HepG2 (cell line): ENCODE measurements around the gene ITCH. TPM values are rescaled to one million over a fixed set of nuclear protein-coding genes. Genes with fewer than 3 reads are reported as not detected.

Source experiments
- CCAR2 ChIP-seq: fragments of 200-400 bp; formaldehyde crosslinking; optimal IDR thresholded peaks from 2 replicates; pipeline ENCODE3; 2018; ENCODE audit warnings: low read depth, mild to moderate bottlenecking, low read length, moderate library complexity
- HMG20B ChIP-seq: conservative IDR thresholded peaks from 2 replicates; pipeline ENCODE4 v1.6.1; 2016; ENCODE audit warnings: missing genetic modification reagents, missing compliant biosample characterization
- KDM3A ChIP-seq: IDR thresholded peaks from 2 replicates; pipeline ENCODE4 v1.6.1; 2018; ENCODE audit warnings: low read depth, missing compliant biosample characterization
- KDM6A ChIP-seq: IDR thresholded peaks from 2 replicates; pipeline ENCODE4 v1.6.1; 2016; ENCODE audit warnings: low read depth
- RELA ChIP-seq: sonication (generic); formaldehyde crosslinking; IDR thresholded peaks from 2 replicates; pipeline ENCODE4 v1.4.0; 2020; ENCODE audit warnings: missing genetic modification reagents
- ZNF30 ChIP-seq: sonication (generic); formaldehyde crosslinking; IDR thresholded peaks from 2 replicates; pipeline ENCODE4 v1.5.0; 2020; ENCODE audit warnings: mild to moderate bottlenecking, missing genetic modification reagents
- ZNF639 ChIP-seq: conservative IDR thresholded peaks from 2 replicates; pipeline ENCODE4 v1.6.1; 2018; ENCODE audit warnings: missing genetic modification reagents
- ZNF761 ChIP-seq: sonication (generic); formaldehyde crosslinking; conservative IDR thresholded peaks from 2 replicates; pipeline ENCODE4 v1.4.0; 2020; ENCODE audit warnings: mild to moderate bottlenecking, missing genetic modification reagents
- ZNF782 ChIP-seq: sonication (generic); formaldehyde crosslinking; IDR thresholded peaks from 2 replicates; pipeline ENCODE4 v1.4.0; 2020; ENCODE audit warnings: missing genetic modification reagents, mild to moderate bottlenecking, borderline replicate concordance
- ZNF83 ChIP-seq: sonication (generic); formaldehyde crosslinking; IDR thresholded peaks from 2 replicates; pipeline ENCODE4 v1.4.0; 2020; ENCODE audit warnings: missing genetic modification reagents, mild to moderate bottlenecking, borderline replicate concordance
- polyA plus RNA-seq, 8 experiments: library from polyadenylated mRNA; depleted of rRNA in 3 of 8; stranded (reverse) in 7 of 8; unstranded in 1 of 8; fragments of >200 nt; fragmentation: Illumina TruSeq in 4 of 8; extraction: Trizol in 4 of 8; gene quantifications; 2 replicates each; pipeline versions ENCODE4 v1.2.1 to v1.2.3, GENCODE V29; 2011 to 2016; ENCODE audit warnings: low read depth in 4 of 8, missing spikeins in 1 of 8, mixed read lengths in 1 of 8; ENCODE audit not compliant: insufficient read depth in 1 of 8
- total RNA-seq, 5 experiments: library from RNA; depleted of rRNA; stranded (reverse); fragments of >200 nt; fragmentation: Illumina TruSeq; extraction: Trizol; gene quantifications; 2 replicates each; pipeline ENCODE4 v1.2.3, GENCODE V29; 2016; ENCODE audit warnings: low read depth in 1 of 5
- TF ChIP-seq, protein P1 (sequence below): sonication (generic); formaldehyde crosslinking; IDR thresholded peaks from 2 replicates; pipeline ENCODE4 v1.5.1; 2020; ENCODE audit warnings: mild to moderate bottlenecking, missing genetic modification reagents, moderate library complexity
- TF ChIP-seq, protein P2 (sequence below): sonication (generic); formaldehyde crosslinking; IDR thresholded peaks from 2 replicates; pipeline ENCODE4 v1.4.0; 2020; ENCODE audit warnings: mild to moderate bottlenecking, missing genetic modification reagents, borderline replicate concordance
- TF ChIP-seq, protein P3 (sequence below): sonication (generic); formaldehyde crosslinking; IDR thresholded peaks from 2 replicates; pipeline ENCODE4 v1.4.0; 2020; ENCODE audit warnings: low read depth, mild to moderate bottlenecking, missing genetic modification reagents
- TF ChIP-seq, protein P4 (sequence below): IDR thresholded peaks from 2 replicates; pipeline ENCODE4 v1.6.1; 2016; ENCODE audit warnings: missing compliant biosample characterization, missing genetic modification reagents, borderline replicate concordance
- TF ChIP-seq, protein P5 (sequence below), 2 experiments: sonication (generic) in 1 of 2; formaldehyde crosslinking in 1 of 2; IDR thresholded peaks; 2 replicates each; pipeline versions ENCODE4 v1.4.0 to v1.6.1; 2018 to 2020; ENCODE audit warnings: missing genetic modification reagents in 2 of 2, borderline replicate concordance in 1 of 2, low read depth in 1 of 2, mild to moderate bottlenecking in 1 of 2, missing biosample characterization in 1 of 2

ITCH gene
- total and polyA plus RNA-seq, 2 of the 13 experiments (the other 11 are each of a cell fraction or from before 2014, with no cell fraction given) = 20.5 to 112 TPM

DNA sequence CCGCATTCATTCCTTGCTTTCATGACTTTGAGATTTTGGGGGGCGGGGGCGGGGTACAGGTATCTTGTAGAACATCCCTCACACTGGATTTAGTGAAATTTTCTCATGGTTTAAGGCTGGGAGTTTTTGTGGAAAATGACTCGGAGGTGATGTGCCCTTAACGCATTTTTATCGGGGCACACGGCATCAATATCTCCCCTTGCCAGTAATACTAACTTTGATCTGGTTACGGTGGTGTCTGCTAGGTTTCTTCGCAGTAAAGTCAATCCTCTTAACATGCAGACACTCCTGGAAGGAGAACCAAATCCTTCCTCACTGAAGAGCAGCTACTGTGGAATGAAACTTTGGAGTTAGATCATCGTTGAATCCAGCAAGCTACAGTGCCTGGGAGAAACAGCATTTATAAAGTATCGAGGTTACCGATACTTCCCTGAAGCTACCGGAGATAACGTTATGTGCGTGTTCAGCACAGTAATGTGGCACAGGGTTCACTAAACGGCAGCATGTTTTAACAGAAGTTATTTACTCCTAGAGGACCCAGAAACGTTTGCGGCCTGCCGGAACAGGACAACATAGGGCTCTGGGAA, 151.9 kb downstream of the ITCH start (continued):
- 0 out of 2 replicates have a peak, but pooled peaks have one; percentile 22 for TF ChIP-seq HMG20B (CRISPR knock-in tag)
- TF ChIP-seq, protein P1, sequence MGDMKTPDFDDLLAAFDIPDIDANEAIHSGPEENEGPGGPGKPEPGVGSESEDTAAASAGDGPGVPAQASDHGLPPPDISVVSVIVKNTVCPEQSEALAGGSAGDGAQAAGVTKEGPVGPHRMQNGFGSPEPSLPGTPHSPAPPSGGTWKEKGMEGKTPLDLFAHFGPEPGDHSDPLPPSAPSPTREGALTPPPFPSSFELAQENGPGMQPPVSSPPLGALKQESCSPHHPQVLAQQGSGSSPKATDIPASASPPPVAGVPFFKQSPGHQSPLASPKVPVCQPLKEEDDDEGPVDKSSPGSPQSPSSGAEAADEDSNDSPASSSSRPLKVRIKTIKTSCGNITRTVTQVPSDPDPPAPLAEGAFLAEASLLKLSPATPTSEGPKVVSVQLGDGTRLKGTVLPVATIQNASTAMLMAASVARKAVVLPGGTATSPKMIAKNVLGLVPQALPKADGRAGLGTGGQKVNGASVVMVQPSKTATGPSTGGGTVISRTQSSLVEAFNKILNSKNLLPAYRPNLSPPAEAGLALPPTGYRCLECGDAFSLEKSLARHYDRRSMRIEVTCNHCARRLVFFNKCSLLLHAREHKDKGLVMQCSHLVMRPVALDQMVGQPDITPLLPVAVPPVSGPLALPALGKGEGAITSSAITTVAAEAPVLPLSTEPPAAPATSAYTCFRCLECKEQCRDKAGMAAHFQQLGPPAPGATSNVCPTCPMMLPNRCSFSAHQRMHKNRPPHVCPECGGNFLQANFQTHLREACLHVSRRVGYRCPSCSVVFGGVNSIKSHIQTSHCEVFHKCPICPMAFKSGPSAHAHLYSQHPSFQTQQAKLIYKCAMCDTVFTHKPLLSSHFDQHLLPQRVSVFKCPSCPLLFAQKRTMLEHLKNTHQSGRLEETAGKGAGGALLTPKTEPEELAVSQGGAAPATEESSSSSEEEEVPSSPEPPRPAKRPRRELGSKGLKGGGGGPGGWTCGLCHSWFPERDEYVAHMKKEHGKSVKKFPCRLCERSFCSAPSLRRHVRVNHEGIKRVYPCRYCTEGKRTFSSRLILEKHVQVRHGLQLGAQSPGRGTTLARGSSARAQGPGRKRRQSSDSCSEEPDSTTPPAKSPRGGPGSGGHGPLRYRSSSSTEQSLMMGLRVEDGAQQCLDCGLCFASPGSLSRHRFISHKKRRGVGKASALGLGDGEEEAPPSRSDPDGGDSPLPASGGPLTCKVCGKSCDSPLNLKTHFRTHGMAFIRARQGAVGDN (CRISPR knock-in tag) = no peak
- TF ChIP-seq, protein P2, sequence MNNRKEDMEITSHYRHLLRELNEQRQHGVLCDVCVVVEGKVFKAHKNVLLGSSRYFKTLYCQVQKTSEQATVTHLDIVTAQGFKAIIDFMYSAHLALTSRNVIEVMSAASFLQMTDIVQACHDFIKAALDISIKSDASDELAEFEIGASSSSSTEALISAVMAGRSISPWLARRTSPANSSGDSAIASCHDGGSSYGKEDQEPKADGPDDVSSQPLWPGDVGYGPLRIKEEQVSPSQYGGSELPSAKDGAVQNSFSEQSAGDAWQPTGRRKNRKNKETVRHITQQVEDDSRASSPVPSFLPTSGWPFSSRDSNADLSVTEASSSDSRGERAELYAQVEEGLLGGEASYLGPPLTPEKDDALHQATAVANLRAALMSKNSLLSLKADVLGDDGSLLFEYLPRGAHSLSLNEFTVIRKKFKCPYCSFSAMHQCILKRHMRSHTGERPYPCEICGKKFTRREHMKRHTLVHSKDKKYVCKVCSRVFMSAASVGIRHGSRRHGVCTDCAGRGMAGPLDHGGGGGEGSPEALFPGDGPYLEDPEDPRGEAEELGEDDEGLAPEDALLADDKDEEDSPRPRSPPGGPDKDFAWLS = 0 out of 2 replicates have a peak, but pooled peaks have one; percentile 88
- peak; percentile 21; the same call in 1 of the 2 replicates for TF ChIP-seq ZNF639 (CRISPR knock-in tag)
- TF ChIP-seq ZNF30 (CRISPR knock-in tag) = 0 out of 2 replicates have a peak, but pooled peaks have one; percentile 47
- TF ChIP-seq ZNF761 (CRISPR knock-in tag) = 0 out of 2 replicates have a peak, but pooled peaks have one; percentile 36
- no peak for TF ChIP-seq RELA (CRISPR knock-in tag)
- TF ChIP-seq ZNF83 = no peak
- TF ChIP-seq, protein P3, sequence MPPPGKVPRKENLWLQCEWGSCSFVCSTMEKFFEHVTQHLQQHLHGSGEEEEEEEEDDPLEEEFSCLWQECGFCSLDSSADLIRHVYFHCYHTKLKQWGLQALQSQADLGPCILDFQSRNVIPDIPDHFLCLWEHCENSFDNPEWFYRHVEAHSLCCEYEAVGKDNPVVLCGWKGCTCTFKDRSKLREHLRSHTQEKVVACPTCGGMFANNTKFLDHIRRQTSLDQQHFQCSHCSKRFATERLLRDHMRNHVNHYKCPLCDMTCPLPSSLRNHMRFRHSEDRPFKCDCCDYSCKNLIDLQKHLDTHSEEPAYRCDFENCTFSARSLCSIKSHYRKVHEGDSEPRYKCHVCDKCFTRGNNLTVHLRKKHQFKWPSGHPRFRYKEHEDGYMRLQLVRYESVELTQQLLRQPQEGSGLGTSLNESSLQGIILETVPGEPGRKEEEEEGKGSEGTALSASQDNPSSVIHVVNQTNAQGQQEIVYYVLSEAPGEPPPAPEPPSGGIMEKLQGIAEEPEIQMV = peak; percentile 92
- TF ChIP-seq KDM6A (CRISPR knock-in tag) = 0 out of 2 replicates have a peak, but pooled peaks have one; percentile 44
- TF ChIP-seq, protein P4, sequence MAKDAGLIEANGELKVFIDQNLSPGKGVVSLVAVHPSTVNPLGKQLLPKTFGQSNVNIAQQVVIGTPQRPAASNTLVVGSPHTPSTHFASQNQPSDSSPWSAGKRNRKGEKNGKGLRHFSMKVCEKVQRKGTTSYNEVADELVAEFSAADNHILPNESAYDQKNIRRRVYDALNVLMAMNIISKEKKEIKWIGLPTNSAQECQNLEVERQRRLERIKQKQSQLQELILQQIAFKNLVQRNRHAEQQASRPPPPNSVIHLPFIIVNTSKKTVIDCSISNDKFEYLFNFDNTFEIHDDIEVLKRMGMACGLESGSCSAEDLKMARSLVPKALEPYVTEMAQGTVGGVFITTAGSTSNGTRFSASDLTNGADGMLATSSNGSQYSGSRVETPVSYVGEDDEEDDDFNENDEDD (CRISPR knock-in tag) = 0 out of 2 replicates have a peak, but pooled peaks have one; percentile 36
- TF ChIP-seq CCAR2 = no peak
- TF ChIP-seq, protein P5, sequence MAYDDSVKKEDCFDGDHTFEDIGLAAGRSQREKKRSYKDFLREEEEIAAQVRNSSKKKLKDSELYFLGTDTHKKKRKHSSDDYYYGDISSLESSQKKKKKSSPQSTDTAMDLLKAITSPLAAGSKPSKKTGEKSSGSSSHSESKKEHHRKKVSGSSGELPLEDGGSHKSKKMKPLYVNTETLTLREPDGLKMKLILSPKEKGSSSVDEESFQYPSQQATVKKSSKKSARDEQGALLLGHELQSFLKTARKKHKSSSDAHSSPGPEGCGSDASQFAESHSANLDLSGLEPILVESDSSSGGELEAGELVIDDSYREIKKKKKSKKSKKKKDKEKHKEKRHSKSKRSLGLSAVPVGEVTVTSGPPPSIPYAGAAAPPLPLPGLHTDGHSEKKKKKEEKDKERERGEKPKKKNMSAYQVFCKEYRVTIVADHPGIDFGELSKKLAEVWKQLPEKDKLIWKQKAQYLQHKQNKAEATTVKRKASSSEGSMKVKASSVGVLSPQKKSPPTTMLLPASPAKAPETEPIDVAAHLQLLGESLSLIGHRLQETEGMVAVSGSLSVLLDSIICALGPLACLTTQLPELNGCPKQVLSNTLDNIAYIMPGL (CRISPR knock-in tag; IDR thresholded peaks at IDR 0.05; ENCODE audit: borderline replicate concordance in 1 of 2, low read depth in 1 of 2) = 0 out of 4 replicates have a peak, but pooled peaks of 1 of the 2 experiments have one; percentile 28
- TF ChIP-seq KDM3A (CRISPR knock-in tag) = 0 out of 2 replicates have a peak, but pooled peaks have one; percentile 4
- 0 out of 2 replicates have a peak, but pooled peaks have one; percentile 55 for TF ChIP-seq ZNF782 (CRISPR knock-in tag)
